Stimulated activated effector memory CD8-positive, alpha-beta T cell treated with anti-CD3 and anti-CD28 coated beads, Interleukin-12 subunit alpha, Interleukin-12 subunit beta, amount 100 ng/mL, for 72 hours (primary cell): ENCODE results near the gene MSH2.
A peak's percentile ranks its signal among the peaks of the same experiment; 100 is the strongest.
"Not testable (repeated sequence)": the region's sequence is repeated elsewhere in the genome, so short reads cannot be mapped to it uniquely, and the experiment has no call there.

Source experiments
- ATAC-seq: fragments of 150-1000 bp; cut with Tn5 transposase; 2 replicates; pipeline ENCODE4 v1.10.0; 2021
- DNase-seq, 2 donors: peaks; one replicate each; pipeline ENCODE4 v3.0.0; 2021 to 2022; ENCODE audit warnings: low spot score in 2 of 2
- H3K27ac Mint-ChIP-seq: one replicate; pipeline ENCODE4 v1.8.0; 2022; ENCODE audit warnings: mild to moderate bottlenecking, mixed read lengths
- H3K36me3 Mint-ChIP-seq: one replicate; pipeline ENCODE4 v1.8.0; 2022; ENCODE audit warnings: mild to moderate bottlenecking, mixed read lengths
- H3K4me1 Mint-ChIP-seq: one replicate; pipeline ENCODE4 v1.8.0; 2022; ENCODE audit warnings: mixed read lengths
- H3K4me3 Mint-ChIP-seq: one replicate; pipeline ENCODE4 v1.8.0; 2022; ENCODE audit warnings: mild to moderate bottlenecking, mixed read lengths
- H3K9me3 Mint-ChIP-seq: one replicate; pipeline ENCODE4 v1.8.0; 2022; ENCODE audit warnings: mixed read lengths

Gene MSH2

DNA sequence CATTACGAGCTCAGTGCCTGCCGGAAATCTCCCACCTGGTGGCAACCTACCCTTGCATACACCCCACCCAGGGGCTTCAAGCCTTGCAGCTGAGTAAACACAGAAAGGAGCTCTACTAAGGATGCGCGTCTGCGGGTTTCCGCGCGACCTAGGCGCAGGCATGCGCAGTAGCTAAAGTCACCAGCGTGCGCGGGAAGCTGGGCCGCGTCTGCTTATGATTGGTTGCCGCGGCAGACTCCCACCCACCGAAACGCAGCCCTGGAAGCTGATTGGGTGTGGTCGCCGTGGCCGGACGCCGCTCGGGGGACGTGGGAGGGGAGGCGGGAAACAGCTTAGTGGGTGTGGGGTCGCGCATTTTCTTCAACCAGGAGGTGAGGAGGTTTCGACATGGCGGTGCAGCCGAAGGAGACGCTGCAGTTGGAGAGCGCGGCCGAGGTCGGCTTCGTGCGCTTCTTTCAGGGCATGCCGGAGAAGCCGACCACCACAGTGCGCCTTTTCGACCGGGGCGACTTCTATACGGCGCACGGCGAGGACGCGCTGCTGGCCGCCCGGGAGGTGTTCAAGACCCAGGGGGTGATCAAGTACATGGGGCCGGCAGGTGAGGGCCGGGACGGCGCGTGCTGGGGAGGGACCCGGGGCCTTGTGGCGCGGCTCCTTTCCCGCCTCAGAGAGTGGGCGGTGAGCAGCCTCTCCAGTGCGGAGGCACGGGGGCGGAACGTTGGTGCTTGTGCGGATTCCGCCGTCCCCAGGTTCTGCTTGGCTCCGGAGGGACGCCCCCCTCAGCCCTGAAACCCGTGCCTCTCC is at the start of gene MSH2:
MSH2 (plus strand) TSS at position 352 of the 804 bp plus-strand sequence; CDS start at position 388, 36 bp downstream.
- peak within 1 kb of the TSS; percentile 98 for H3K27ac Mint-ChIP-seq
- H3K4me3 Mint-ChIP-seq = peak within 1 kb of the TSS; percentile 97
- H3K4me1 Mint-ChIP-seq = peaks cover 38% of the 10 kb centered on the region
- DNase-seq (peak; percentile 86 to 96), ATAC-seq (peak; percentile 96)
- no peaks in the 10 kb centered on the region for H3K9me3 Mint-ChIP-seq
- H3K36me3 Mint-ChIP-seq = peaks cover 36% of the 10 kb centered on the region

DNA sequence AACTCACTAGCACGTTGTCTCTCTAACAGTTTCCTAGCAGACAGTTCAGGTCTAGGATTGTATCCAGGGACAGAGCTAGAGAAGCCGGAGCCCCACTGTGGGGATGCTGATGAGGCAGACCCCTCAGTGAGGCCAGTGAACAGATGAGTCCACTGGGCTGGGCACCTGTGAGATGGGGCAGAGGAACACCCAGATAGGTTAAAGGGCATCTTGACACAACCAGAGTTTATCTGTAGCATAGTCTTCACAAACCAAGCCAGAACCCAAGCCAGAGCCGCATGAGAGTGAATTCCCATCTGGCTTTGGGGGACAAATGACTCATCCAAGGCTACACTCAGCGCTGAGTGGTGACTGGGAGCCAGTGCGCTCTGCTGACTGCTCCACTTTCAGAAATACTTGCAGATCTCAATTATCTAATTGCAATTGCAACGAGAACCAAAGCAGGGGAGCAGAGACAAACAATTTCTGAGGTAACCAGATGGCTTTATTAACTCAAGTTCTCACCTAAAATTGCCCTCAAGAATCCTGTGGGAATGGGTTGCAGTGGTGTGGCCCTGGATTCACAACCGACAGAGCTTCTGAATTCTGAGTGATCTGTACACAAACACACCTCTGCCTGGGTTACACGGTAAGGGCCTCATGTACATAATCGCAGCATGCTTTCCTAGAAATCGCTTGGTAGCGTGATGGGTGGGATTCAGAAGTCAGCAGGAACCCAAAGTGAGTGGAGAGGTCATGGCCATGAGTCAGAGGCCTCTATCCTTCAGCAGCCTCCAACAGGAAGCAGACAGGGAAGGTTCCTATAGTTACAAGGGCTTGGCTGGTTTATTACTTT is 48.7 kb upstream of the MSH2 start:
- H3K9me3 Mint-ChIP-seq = no peaks in the 10 kb centered on the region
- DNase-seq = no peak

DNA sequence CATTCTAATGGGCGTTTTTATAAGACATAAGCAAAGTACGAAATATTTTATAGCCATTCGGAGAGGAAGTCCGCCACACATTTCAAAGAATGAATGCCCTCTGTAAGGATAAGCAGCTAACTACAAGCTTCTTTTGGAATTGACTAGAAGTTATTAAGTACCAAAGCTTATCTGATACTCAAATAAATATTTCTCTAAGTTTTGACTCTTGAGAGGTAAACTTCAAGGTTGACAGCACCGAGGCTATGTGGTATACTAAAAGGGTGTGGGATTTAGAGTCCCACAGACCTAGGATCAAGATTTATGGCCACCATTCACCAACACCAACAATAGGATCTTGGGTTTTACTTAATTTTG is 48.1 kb upstream of the MSH2 start:
- no peak overlapping the region for H3K27ac Mint-ChIP-seq
- DNase-seq (no peak), ATAC-seq (no peak)
- no peaks in the 10 kb centered on the region for H3K36me3 Mint-ChIP-seq
- H3K4me1 Mint-ChIP-seq = no peaks in the 10 kb centered on the region
- no peak overlapping the region for H3K4me3 Mint-ChIP-seq
- no peaks in the 10 kb centered on the region for H3K9me3 Mint-ChIP-seq

More for the DNA sequence above, 48.7 kb upstream of the MSH2 start:
- H3K27ac Mint-ChIP-seq = no peak overlapping the region
- no peaks in the 10 kb centered on the region for H3K4me1 Mint-ChIP-seq
- H3K36me3 Mint-ChIP-seq = no peaks in the 10 kb centered on the region
- peak; percentile 16 for ATAC-seq
- no peak overlapping the region for H3K4me3 Mint-ChIP-seq

DNA sequence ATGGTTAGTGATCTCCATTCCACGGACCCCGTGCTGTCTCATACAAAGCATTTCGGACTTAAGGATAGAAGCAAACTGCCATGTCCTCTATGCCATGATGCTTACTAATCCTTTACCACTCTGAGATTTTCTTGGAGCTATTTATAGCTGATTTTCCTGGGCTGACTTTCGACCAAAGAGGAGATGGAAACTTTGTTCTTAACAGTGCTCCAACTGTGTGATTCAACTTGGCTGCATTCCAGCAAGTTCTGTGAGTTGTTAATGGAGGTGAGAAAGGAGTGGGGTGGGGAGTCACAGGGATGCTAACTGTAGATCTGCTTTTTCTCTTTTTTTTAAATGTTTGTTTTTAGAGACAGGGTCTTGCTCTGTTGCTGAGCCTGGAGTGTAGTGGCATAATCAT is 45.5 kb upstream of the MSH2 start:
- no peak for DNase-seq
- Mint-ChIP-seq H3K9me3 (no peaks in the 10 kb centered on the region), H3K4me3 (no peak overlapping the region), H3K36me3 (no peaks in the 10 kb centered on the region), H3K27ac (no peak overlapping the region), H3K4me1 (no peaks in the 10 kb centered on the region)
- no peak for ATAC-seq

DNA sequence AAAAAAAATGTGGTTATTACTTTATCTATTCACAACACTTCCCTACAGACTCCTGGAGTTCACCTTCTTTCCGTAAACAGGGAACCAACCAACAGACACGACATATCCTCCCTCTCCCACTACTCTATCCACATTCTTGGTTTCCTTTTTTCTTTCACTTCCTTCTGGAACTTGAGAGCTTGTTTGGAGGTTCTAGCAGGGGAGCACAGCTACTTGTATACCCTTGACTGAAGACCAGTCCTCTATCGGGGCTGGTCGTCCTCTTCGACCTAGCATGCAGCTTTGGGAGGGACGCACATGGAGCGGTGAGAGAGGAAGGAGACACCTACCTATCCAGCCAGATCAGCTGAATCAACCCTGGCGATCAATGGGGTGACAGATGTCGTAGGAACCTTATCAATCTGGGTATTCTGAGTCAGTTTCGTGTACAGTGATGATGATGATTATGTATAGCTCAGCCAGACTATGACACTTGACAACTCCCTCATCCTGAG is 43.5 kb upstream of the MSH2 start:
- peak; percentile 39 for ATAC-seq
- Mint-ChIP-seq H3K9me3 (no peaks in the 10 kb centered on the region), H3K27ac (no peak overlapping the region), H3K4me1 (no peaks in the 10 kb centered on the region), H3K4me3 (no peak overlapping the region), H3K36me3 (no peaks in the 10 kb centered on the region)
- no peak for DNase-seq

DNA sequence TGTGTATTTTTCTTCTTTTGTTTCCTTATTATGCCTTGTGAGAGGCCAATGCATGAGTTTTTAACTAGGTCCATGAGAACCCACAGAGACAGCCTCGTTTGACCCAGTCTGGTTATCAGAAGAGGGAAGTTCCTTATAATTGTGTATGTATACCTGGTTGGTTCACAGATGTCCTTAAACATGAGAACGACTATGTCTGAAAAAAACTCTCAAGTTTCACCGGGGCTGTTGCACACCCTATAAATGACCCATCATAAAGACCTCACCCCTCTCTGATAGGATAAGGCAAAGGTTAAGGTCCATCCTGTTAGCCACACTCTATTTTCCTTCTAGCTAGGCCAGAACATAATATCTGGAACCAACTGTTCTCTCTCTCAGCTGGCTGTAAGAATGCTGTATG is 42.7 kb upstream of the MSH2 start:
- no peak for DNase-seq
- Mint-ChIP-seq H3K4me1 (no peaks in the 10 kb centered on the region), H3K27ac (no peak overlapping the region), H3K36me3 (no peaks in the 10 kb centered on the region), H3K4me3 (no peak overlapping the region), H3K9me3 (no peaks in the 10 kb centered on the region)
- ATAC-seq = no peak

DNA sequence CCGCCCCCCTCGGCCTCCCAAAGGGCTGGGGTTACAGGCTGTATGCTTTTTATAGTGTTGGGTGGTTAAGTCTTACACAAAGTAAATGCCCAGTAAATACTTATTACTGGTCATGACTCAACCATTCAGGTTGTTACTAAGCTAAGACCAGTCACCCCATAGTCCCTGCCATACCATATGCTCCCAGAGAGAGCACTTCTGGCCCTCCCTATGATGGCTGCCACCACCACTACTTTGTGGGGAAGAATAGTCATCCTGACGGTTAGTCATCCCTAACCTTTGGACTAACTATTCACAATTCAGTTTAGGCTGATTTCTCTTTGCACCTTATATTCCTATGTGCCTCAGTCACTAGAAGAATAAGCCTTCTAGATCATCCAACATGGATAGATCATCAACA is 42.0 kb upstream of the MSH2 start:
- Mint-ChIP-seq H3K4me3 (no peak overlapping the region), H3K27ac (no peak overlapping the region), H3K4me1 (no peaks in the 10 kb centered on the region), H3K9me3 (no peaks in the 10 kb centered on the region), H3K36me3 (no peaks in the 10 kb centered on the region)
- no peak for DNase-seq
- peak; percentile 85 for ATAC-seq

DNA sequence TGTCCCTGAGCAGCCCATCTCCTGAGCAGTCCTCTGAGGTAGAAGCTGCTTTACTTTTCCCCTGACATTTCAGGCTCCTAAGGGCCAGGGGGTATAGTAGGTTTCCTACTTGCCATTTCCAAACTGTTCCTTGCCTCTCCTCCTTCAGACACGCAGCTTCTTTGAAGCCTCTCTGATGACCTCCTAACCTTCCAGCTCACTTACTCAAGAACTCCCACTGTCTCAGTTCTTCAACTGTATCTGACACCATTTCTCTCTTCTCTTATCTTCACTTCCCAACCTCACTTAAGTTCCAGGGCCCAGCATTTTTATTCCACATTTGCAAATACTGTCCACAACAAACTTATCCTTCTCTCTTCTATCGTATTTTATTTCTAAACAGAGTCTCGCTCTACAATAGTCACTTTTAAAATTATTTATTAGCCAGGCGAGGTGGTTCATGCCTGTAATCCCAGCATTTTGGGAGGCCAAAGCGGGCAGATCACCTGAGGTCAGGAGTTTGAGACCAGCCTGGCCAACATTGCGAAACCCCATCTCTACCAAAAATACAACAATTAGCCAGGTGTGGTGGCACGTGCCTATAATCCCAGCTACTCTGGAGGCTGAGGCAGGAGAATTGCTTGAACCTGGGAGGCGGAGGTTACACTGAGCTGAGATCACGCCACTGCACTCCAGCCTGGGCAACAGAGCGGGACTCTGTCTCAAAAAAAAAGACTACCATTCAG is 41.3 kb upstream of the MSH2 start:
- not testable (repeated sequence) for H3K4me1 Mint-ChIP-seq, H3K4me3 Mint-ChIP-seq, DNase-seq, H3K36me3 Mint-ChIP-seq, ATAC-seq, H3K9me3 Mint-ChIP-seq, H3K27ac Mint-ChIP-seq

DNA sequence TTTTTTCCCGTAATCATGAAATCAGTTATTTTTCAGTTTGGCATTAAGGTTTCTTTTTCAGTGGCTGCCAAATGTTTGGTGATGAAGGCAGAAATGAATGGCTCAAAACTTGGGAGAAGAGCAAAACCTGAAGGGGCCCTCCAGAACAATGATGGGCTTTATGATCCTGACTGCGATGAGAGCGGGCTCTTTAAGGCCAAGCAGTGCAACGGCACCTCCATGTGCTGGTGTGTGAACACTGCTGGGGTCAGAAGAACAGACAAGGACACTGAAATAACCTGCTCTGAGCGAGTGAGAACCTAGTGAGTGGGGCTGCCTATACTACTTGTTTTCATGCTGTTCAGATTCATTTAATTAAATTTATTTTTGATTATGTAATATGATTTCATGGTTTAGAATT is 29.2 kb upstream of the MSH2 start:
- ATAC-seq (no peak), DNase-seq (no peak)
- H3K4me3 Mint-ChIP-seq = no peak overlapping the region
- no peaks in the 10 kb centered on the region for H3K36me3 Mint-ChIP-seq
- H3K27ac Mint-ChIP-seq = no peak overlapping the region
- no peaks in the 10 kb centered on the region for H3K9me3 Mint-ChIP-seq
- no peaks in the 10 kb centered on the region for H3K4me1 Mint-ChIP-seq

DNA sequence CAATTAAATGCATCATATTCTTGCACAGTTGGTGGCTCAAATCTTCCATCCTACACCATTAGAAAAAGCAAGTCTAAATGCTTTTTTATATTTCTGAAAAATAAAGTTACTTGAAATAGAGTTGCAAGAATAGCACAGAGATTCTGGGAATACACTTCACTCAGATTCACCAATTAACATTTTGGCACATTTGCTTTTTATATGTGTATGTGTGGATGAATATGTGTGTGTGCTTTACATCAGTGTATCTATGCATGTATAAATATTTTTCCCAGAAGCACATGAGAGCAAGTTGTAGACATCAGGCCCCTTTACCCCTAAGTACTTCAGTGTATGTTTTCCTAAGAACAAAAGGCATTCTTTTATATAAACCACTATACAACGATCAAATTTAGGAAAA is 27.6 kb upstream of the MSH2 start:
- Mint-ChIP-seq H3K9me3 (no peaks in the 10 kb centered on the region), H3K4me1 (no peaks in the 10 kb centered on the region), H3K27ac (no peak overlapping the region), H3K36me3 (no peaks in the 10 kb centered on the region), H3K4me3 (no peak overlapping the region)
- DNase-seq = no peak
- no peak for ATAC-seq

DNA sequence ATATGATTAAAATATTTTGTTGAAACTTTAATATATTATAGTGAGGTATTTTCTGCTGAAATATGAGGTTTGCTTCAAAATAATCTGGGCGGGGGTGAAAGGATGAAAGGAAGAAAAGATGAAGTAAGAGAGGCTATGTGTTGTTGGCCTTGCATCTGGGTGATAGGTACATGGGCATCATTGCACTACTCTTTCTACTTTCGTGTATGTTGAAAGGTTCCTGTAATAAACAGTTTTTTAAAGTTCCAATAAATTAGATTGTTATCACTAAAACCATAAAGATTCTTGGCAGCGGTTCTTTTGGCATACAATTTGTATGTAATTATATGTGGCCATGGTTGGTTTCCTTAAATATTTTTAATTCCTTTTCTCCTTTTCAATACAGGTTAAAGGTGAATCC is 23.6 kb upstream of the MSH2 start:
- H3K27ac Mint-ChIP-seq = no peak overlapping the region
- H3K4me1 Mint-ChIP-seq = no peaks in the 10 kb centered on the region
- no peaks in the 10 kb centered on the region for H3K9me3 Mint-ChIP-seq
- DNase-seq = no peak
- ATAC-seq = no peak
- H3K36me3 Mint-ChIP-seq = no peaks in the 10 kb centered on the region
- no peak overlapping the region for H3K4me3 Mint-ChIP-seq

DNA sequence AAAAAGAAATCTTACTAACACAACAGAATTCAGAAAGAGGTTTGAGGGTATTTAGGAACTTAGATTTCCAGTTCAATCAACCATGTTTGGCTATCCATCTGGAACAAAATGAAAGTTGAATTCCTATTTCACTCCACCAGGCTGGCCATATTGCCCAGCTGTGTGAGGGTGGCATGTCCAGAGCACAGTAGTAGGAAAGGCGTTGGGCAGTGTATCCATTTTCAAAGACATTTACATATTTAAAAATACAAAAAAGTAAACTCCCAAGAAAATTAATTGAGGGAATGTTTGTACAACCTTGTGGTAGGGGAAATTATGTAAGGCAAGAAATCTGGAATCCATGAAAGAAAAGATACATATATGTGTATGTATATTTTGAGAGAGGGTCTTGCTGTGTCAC is 21.5 kb upstream of the MSH2 start:
- no peaks in the 10 kb centered on the region for H3K36me3 Mint-ChIP-seq
- H3K4me1 Mint-ChIP-seq = no peaks in the 10 kb centered on the region
- no peak for DNase-seq
- ATAC-seq = no peak
- H3K4me3 Mint-ChIP-seq = no peak overlapping the region
- no peaks in the 10 kb centered on the region for H3K9me3 Mint-ChIP-seq
- no peak overlapping the region for H3K27ac Mint-ChIP-seq

DNA sequence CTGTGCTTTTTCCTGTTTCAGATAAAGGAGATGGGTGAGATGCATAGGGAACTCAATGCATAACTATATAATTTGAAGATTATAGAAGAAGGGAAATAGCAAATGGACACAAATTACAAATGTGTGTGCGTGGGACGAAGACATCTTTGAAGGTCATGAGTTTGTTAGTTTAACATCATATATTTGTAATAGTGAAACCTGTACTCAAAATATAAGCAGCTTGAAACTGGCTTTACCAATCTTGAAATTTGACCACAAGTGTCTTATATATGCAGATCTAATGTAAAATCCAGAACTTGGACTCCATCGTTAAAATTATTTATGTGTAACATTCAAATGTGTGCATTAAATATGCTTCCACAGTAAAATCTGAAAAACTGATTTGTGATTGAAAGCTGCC is 16.4 kb upstream of the MSH2 start:
- H3K27ac Mint-ChIP-seq = no peak overlapping the region
- H3K4me1 Mint-ChIP-seq = no peaks in the 10 kb centered on the region
- DNase-seq = no peak
- H3K4me3 Mint-ChIP-seq = no peak overlapping the region
- H3K36me3 Mint-ChIP-seq = no peaks in the 10 kb centered on the region
- ATAC-seq = peak; percentile 80
- no peaks in the 10 kb centered on the region for H3K9me3 Mint-ChIP-seq

DNA sequence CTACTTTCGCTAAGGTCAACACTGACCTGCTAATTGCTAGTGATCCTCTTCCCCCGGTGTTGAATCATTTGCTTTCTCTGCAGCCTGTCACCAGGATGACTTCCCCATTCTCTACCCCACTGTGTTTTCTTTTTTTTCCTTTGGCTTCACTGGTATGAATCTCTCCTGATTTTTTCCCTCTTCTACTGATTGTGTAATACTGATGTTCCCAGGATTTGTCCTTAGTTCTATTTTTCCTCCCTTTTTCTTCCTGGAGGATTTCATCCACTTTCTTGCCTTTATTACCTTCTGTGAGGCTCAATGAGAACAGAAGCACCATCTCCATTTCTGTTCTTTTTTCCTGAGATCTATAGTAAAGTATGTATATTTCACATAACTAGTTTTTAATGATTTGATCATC is 14.1 kb upstream of the MSH2 start:
- H3K4me3 Mint-ChIP-seq = no peak overlapping the region
- no peak for DNase-seq
- no peak for ATAC-seq
- H3K9me3 Mint-ChIP-seq = no peaks in the 10 kb centered on the region
- H3K36me3 Mint-ChIP-seq = no peaks in the 10 kb centered on the region
- no peak overlapping the region for H3K27ac Mint-ChIP-seq
- no peaks in the 10 kb centered on the region for H3K4me1 Mint-ChIP-seq

DNA sequence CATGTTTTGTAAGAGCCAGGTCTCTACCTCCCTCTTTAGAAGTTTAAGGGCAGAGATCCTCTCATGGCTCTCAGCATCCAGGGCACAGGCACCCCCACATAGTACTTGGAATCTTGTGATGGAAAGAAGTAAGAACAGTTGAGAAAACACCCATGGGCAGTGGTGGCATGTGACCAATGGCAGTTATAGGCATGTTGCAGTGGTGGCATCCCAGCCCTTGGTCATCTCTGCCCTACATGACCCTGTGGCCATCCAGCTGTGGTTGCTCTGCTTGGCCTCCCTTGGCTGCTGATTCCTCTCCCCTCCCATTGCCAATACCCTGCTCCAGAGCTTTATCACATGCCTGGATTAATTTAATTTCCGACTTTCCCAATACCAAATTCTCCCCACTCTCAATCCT is 13.3 kb upstream of the MSH2 start:
- no peak overlapping the region for H3K4me3 Mint-ChIP-seq
- ATAC-seq = no peak
- DNase-seq = no peak
- H3K27ac Mint-ChIP-seq = no peak overlapping the region
- H3K4me1 Mint-ChIP-seq = no peaks in the 10 kb centered on the region
- no peaks in the 10 kb centered on the region for H3K9me3 Mint-ChIP-seq
- H3K36me3 Mint-ChIP-seq = no peaks in the 10 kb centered on the region
